Upper lobe of left lung (tissue), 4 donors: ENCODE data around the gene PAWR.

Experiments
- EP300 ChIP-seq, 4 donors: sonication (generic); formaldehyde crosslinking; IDR thresholded peaks; one replicate each; pipeline ENCODE4 v1.5.1; 2017; ENCODE audit warnings: antibody characterized with exemption in 4 of 4, control low read depth in 2 of 4
- POLR2A ChIP-seq, 4 donors: fragments of 450-650 bp; IDR thresholded peaks; one replicate each; pipeline ENCODE4 v1.5.1; 2016 to 2017; ENCODE audit warnings: antibody characterized with exemption in 4 of 4, mild to moderate bottlenecking in 2 of 4
- POLR2AphosphoS5 ChIP-seq, 2 donors: sonication (generic); formaldehyde crosslinking; IDR thresholded peaks; one replicate each; pipeline ENCODE4 v1.5.1; 2017; ENCODE audit warnings: antibody characterized with exemption in 2 of 2
- TF ChIP-seq, protein P1 (sequence below), 6 experiments: fragments of 450-650 bp in 4 of 6; fragments of 200-600 bp in 2 of 6; sonication (generic) in 2 of 6; IDR thresholded peaks; one replicate each; pipeline ENCODE4 v1.5.1; 2016 to 2019; ENCODE audit warnings: antibody characterized with exemption in 6 of 6

DNA sequence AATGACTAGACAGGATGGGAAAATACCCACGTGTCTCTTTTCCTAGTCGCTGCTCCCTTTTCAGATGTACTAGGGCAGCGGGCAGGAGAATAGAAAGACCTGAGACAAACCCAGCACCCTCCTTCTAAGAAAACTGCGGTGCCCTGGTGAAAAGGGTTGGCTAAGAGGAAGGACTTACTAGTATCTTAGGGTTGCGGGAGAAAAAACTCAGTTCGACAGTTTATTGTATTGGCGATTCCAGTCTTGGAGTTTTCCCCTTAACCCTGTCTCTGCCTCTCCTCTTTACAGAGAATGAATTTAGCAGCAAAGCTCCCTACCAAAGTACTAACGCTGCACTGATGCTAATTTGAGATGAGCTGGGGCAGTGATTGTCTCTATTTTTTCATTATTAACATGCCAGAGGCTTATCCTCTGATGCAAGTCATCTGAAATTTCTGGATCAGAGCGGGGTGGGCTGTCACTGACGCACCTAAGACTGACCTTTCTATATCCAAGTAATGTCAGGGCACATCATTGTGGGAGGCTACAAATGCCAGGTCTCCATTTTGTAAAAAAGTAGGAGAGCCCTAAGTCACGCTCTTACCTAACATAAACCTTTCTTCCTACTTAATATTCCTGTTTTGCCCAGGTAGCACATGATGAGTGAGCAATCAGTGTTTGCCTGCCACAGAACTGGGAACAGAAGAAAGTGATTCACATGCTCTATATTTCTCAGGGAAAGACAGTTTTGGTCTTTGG, 916 bp upstream of the PAWR start:
- TF ChIP-seq, protein P1, sequence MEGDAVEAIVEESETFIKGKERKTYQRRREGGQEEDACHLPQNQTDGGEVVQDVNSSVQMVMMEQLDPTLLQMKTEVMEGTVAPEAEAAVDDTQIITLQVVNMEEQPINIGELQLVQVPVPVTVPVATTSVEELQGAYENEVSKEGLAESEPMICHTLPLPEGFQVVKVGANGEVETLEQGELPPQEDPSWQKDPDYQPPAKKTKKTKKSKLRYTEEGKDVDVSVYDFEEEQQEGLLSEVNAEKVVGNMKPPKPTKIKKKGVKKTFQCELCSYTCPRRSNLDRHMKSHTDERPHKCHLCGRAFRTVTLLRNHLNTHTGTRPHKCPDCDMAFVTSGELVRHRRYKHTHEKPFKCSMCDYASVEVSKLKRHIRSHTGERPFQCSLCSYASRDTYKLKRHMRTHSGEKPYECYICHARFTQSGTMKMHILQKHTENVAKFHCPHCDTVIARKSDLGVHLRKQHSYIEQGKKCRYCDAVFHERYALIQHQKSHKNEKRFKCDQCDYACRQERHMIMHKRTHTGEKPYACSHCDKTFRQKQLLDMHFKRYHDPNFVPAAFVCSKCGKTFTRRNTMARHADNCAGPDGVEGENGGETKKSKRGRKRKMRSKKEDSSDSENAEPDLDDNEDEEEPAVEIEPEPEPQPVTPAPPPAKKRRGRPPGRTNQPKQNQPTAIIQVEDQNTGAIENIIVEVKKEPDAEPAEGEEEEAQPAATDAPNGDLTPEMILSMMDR (IDR thresholded peaks at IDR 0.05) = no peak
- TF ChIP-seq POLR2A (IDR thresholded peaks at IDR 0.05) (no peak), POLR2AphosphoS5 (IDR thresholded peaks at IDR 0.05) (no peak), EP300 (IDR thresholded peaks at IDR 0.05) (no peak)
